Testis (tissue), 3 donors: ENCODE measurements around the gene SWT1. TPM values are rescaled to one million over a fixed set of nuclear protein-coding genes. Genes with fewer than 3 reads are reported as not detected.
"Not testable (repeated sequence)": the region's sequence is repeated elsewhere in the genome, so short reads cannot be mapped to it uniquely, and the experiment has no call there.

Source experiments
- DNase-seq: peaks from one replicate; pipeline ENCODE4 v3.0.0-alpha.2; 2019
- H3K27ac ChIP-seq, 2 donors: fragments of 200-600 bp; sonication (generic); one replicate each; pipeline ENCODE4 v1.5.1; 2019
- H3K27me3 ChIP-seq: fragments of 200-600 bp; sonication (generic); one replicate; pipeline ENCODE4 v1.5.1; 2019
- H3K36me3 ChIP-seq: fragments of 200-600 bp; sonication (generic); one replicate; pipeline ENCODE4 v1.5.1; 2017; ENCODE audit warnings: low read depth; ENCODE audit errors: missing control alignments
- H3K4me1 ChIP-seq: fragments of 200-600 bp; sonication (generic); one replicate; pipeline ENCODE4 v1.5.1; 2019
- H3K4me3 ChIP-seq, 2 donors: fragments of 200-600 bp; sonication (generic); one replicate each; pipeline ENCODE4 v1.5.1; 2017 to 2019
- H3K9me3 ChIP-seq: fragments of 200-600 bp; sonication (generic); one replicate; pipeline ENCODE4 v1.5.1; 2017
- POLR2A ChIP-seq: fragments of 450-650 bp; IDR thresholded peaks from one replicate; pipeline ENCODE4 v1.6.1; 2017; ENCODE audit warnings: antibody characterized with exemption, mild to moderate bottlenecking, moderate library complexity
- WGBS, 2 donors: methylation state at CpG; one replicate each; pipeline ENCODE4 v1.1.5; 2018; 5-methylcytosine and 5-hydroxymethylcytosine counted together
- intact Hi-C: fragments of 100-400 bp; cut with DNase I; formaldehyde crosslinking; loops from one replicate; pipeline ENCODE4 v1.15.1; 2023; ENCODE audit warnings: low total_unique reads
- polyA plus RNA-seq: library from polyadenylated mRNA; stranded (reverse); fragments of 350-450 nt; fragmentation: Illumina TruSeq; extraction: RNeasy Lipid Tissue Mini Kit (QIAGEN cat#74804); gene quantifications from one replicate; pipeline ENCODE4 v1.2.3, GENCODE V29; 2014; ENCODE audit warnings: low read depth, low replicate concordance; ENCODE audit not compliant: insufficient read depth
- total RNA-seq, 2 donors: library from RNA; depleted of rRNA; stranded (reverse); fragments of >200 nt; gene quantifications; one replicate each; pipeline ENCODE4 v1.2.3, GENCODE V29; 2016
- TF ChIP-seq, protein P1 (sequence below), 3 experiments: fragments of 450-650 bp in 2 of 3; fragments of 200-600 bp in 1 of 3; sonication (generic) in 1 of 3; IDR thresholded peaks; one replicate each; pipeline ENCODE4 v1.5.1; 2016 to 2019; ENCODE audit warnings: antibody characterized with exemption in 3 of 3, mild to moderate bottlenecking in 2 of 3, moderate library complexity in 1 of 3

SWT1 gene
- total and polyA plus RNA-seq, 3 donors from 2014 or later: 29.0 to 44.6 (median 38.3) TPM

DNA sequence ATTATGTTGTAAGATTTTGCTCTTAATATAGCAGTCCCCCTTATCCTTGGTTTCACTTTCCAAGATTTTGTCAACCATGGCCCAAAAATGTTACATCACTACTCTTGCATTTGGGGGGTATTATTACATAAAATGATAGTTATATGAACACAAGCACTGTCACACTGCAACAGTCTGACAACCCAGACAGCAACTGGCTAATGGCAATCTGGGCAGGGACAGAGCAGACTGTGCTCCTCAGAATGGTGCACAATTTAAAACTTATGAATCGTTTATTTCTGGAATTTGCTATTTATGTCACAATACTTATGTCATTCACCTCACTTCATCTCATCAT, 162.1 kb downstream of the SWT1 start:
- no peak overlapping the region for H3K4me3 ChIP-seq
- H3K27me3 ChIP-seq: no peaks in the 10 kb centered on the region
- no peaks in the 10 kb centered on the region for H3K9me3 ChIP-seq
- intact Hi-C loops: no loop called here
- TF ChIP-seq, protein P1, sequence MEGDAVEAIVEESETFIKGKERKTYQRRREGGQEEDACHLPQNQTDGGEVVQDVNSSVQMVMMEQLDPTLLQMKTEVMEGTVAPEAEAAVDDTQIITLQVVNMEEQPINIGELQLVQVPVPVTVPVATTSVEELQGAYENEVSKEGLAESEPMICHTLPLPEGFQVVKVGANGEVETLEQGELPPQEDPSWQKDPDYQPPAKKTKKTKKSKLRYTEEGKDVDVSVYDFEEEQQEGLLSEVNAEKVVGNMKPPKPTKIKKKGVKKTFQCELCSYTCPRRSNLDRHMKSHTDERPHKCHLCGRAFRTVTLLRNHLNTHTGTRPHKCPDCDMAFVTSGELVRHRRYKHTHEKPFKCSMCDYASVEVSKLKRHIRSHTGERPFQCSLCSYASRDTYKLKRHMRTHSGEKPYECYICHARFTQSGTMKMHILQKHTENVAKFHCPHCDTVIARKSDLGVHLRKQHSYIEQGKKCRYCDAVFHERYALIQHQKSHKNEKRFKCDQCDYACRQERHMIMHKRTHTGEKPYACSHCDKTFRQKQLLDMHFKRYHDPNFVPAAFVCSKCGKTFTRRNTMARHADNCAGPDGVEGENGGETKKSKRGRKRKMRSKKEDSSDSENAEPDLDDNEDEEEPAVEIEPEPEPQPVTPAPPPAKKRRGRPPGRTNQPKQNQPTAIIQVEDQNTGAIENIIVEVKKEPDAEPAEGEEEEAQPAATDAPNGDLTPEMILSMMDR (IDR thresholded peaks at IDR 0.05): no peak
- TF ChIP-seq POLR2A: no peak
- no peak for DNase-seq
- H3K27ac ChIP-seq: peak overlapping the region in 1 of 2 donors; percentile 86
- H3K4me1 ChIP-seq: peaks cover 22% of the 10 kb centered on the region
- 50 to 52% methylated on average over 1 of the region's 1 CpG for WGBS, 2 donors
- no peaks in the 10 kb centered on the region for H3K36me3 ChIP-seq

DNA sequence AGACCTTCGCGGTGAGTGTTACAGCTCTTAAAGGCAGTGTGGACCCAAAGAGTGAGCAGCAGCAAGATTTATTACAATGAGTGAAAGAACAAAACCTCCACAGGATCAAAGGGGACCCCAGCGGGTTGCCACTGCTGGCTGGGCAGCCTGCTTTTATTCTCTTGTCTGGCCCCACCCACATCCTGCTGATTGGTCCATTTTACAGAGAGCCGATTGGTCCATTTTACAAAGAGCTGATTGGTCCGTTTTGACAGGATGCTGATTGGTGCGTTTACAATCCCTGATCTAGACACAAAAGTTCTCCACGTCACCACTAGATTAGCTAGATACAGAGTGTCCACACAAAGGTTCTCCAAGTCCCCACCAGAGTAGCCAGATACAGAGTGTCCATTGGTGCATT, 164.1 kb downstream of the SWT1 start:
- H3K36me3 ChIP-seq, H3K9me3 ChIP-seq, intact Hi-C loops, H3K4me1 ChIP-seq, H3K27me3 ChIP-seq: not testable (repeated sequence)
- WGBS, 2 donors: 67 to 82% methylated on average over 6 to 7 of the region's 7 CpGs
- H3K27ac ChIP-seq: peak overlapping the region; percentile 36 to 69
- peak; percentile 54 for DNase-seq
- H3K4me3 ChIP-seq: peak overlapping the region; percentile 33 to 52

DNA sequence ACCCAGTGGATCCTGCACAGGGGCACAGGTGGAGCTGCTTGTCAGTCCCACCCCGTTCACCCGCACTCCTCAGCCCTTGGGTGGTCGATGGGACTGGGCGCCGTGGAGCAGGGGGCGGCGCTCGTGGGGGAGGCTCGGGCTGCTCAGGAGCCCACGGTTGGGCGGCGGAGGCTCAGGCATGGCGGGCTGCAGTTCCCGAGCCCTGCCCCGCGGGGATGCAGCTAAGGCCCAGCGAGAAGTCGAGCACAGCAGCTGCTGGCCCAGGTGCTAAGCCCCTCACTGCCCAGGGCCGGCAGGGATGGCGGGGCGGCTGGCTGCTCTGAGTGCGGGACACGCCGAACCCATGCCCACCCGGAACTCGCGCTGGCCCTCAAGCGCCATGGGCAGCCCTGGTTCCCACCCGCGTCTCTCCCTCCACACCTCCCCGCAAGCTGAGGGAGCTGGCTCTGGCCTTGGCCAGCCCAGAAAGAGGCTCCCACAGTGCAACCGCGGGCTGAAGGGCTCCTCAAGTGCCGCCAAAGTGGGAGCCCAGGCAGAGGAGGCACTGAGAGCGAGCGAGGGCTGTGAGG, 164.8 kb downstream of the SWT1 start:
- H3K9me3 ChIP-seq, DNase-seq, intact Hi-C loops, H3K36me3 ChIP-seq, H3K27me3 ChIP-seq, H3K4me1 ChIP-seq: not testable (repeated sequence)
- WGBS, 2 donors: 70 to 76% methylated on average over 13 to 35 of the region's 36 CpGs
- Histone ChIP-seq H3K4me3 (peak overlapping the region; percentile 33 to 52), H3K27ac (peak overlapping the region; percentile 36 to 69)

DNA sequence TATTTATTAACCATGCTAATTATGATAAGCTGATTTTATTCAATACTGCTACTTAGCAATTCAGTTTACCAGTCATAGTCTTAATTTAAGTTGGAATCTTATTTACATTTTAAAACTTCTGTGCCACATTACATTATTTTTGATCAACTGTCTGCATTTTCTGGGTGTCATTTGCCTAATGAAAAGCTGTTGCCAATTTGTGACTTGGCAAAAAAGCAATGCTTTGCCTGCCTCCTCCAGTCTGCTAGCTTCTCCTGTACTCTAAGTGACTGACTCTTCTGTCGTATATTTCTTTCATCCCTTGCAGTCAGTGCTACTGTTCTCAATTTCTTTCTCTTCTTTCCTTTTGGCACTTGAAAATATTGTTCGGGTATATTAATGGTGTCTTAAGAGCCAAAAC, 165.7 kb downstream of the SWT1 start:
- Histone ChIP-seq H3K27ac (peak overlapping the region; percentile 36 to 69), H3K27me3 (no peaks in the 10 kb centered on the region), H3K9me3 (no peaks in the 10 kb centered on the region), H3K4me3 (no peak overlapping the region), H3K4me1 (peaks cover 7% of the 10 kb centered on the region), H3K36me3 (no peaks in the 10 kb centered on the region)
- WGBS, 2 donors: 43 to 49% methylated on average over 2 of the region's 2 CpGs
- TF ChIP-seq, protein P1 (IDR thresholded peaks at IDR 0.05): no peak
- TF ChIP-seq POLR2A: no peak
- intact Hi-C loops: no loop called here
- no peak for DNase-seq

DNA sequence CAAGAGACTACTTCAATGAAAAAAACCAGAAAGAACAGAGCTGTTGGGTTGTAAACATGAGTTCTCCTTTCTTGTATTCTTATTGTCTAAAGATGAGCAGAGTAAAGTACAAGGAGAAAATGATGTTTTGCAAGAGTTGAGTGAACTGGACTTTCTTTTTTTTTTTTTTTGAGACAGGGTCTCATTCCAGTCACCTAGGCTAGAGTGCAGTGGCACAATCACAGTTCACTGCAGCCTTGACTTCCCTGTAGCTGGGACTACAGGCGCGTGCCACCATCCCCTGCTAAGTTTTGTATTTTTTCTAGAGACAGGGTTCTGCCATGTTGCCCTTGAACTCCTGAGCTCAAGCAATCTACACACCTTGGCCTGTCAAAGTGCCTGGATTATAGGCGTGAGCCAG, 167.2 kb downstream of the SWT1 start:
- intact Hi-C loops: no loop called here
- H3K27me3 ChIP-seq: no peaks in the 10 kb centered on the region
- no peaks in the 10 kb centered on the region for H3K9me3 ChIP-seq
- H3K27ac ChIP-seq: peak overlapping the region; percentile 1 to 36
- H3K4me1 ChIP-seq: no peaks in the 10 kb centered on the region
- WGBS, 2 donors: 93 to 94% methylated on average over 3 of the region's 3 CpGs
- no peak overlapping the region for H3K4me3 ChIP-seq
- no peak for DNase-seq
- no peaks in the 10 kb centered on the region for H3K36me3 ChIP-seq
- no peak for TF ChIP-seq POLR2A
- TF ChIP-seq, protein P1 (IDR thresholded peaks at IDR 0.05): no peak

DNA sequence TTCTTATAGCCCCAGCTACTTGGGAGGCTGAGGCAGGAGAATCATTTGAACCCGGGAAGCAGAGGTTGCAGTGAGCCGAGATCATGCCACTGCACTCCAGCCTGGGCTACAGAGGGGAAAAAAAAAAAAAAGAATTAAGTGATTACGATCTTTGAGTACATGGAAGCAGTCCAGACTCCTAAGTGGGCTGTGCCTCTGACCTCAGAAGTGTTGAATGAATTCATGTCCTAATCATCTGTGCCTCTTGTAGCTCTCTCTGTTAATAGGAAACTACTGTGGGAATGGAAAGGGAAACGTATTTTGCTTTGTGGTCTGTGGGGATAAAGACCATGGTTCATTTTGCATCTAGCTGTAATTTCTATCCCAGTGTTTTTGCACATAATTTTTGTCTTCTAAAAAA, 168.4 kb downstream of the SWT1 start:
- intact Hi-C loops: no loop called here
- no peaks in the 10 kb centered on the region for H3K27me3 ChIP-seq
- H3K4me1 ChIP-seq: no peaks in the 10 kb centered on the region
- 78 to 82% methylated on average over 4 of the region's 4 CpGs for WGBS, 2 donors
- no peaks in the 10 kb centered on the region for H3K9me3 ChIP-seq
- no peak for TF ChIP-seq POLR2A
- TF ChIP-seq, protein P1 (IDR thresholded peaks at IDR 0.05): no peak
- H3K4me3 ChIP-seq: no peak overlapping the region
- H3K27ac ChIP-seq: no peak overlapping the region
- DNase-seq: no peak
- no peaks in the 10 kb centered on the region for H3K36me3 ChIP-seq
